Measurements from ENCODE around the gene ISL2.

The ISL2 gene

DNA sequence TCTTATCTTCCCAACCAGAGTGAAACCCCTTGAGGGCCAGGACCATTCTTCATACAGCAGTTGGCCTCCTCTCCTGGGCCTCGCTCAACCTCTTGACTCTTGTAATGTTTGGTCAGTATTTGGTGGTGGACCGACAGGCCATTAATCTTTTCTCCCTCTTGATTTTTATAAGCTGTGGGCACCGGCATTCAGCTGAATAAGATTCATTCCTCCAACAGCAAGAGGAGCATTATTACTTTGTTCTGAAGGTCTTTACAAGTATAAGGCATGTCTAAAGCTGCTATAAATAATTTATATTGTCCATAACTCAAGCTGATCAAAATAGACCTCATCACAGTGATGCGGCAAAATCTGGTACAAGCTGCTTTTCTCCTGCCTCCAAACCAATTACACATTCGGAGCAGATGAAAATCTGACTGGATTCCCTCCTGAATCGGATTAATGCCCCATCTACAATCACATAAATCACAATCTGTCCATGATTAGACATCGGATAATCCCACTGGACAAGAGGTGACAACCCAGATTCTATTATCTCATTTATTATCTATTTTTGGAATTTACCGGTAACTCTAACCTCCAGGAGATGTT is 8.4 kb upstream of the ISL2 start:
- peaks cover 3% of the 10 kb centered on the region for H3K4me1 ChIP-seq (ENCODE audit: insufficient read depth, insufficient read length)
- DNase-seq (ENCODE audit: low read depth, low spot score), result no peak
- no peaks in the 10 kb centered on the region for H3K36me3 ChIP-seq (ENCODE audit: insufficient read depth, insufficient read length, low read length)
- H3K9me3 ChIP-seq (ENCODE audit: insufficient read depth, low read length), result no peaks in the 10 kb centered on the region
- no peak overlapping the region for H3K4me3 ChIP-seq (ENCODE audit: insufficient read length, low read depth)
- no peak overlapping the region for H3K9ac ChIP-seq (ENCODE audit: insufficient read length, low read depth)
- H3K27me3 ChIP-seq (ENCODE audit: insufficient read depth, insufficient read length), result peaks cover 19% of the 10 kb centered on the region
- TF ChIP-seq YY1 (IDR thresholded peaks at IDR 0.05; ENCODE audit: insufficient read depth, insufficient read length), result no peak
- no peak for TF ChIP-seq ZNF274 (IDR thresholded peaks at IDR 0.05; ENCODE audit: low read depth, low read length)
- no peak for TF ChIP-seq SUZ12 (IDR thresholded peaks at IDR 0.05; ENCODE audit: extremely low read depth, insufficient read depth, insufficient read length)

DNA sequence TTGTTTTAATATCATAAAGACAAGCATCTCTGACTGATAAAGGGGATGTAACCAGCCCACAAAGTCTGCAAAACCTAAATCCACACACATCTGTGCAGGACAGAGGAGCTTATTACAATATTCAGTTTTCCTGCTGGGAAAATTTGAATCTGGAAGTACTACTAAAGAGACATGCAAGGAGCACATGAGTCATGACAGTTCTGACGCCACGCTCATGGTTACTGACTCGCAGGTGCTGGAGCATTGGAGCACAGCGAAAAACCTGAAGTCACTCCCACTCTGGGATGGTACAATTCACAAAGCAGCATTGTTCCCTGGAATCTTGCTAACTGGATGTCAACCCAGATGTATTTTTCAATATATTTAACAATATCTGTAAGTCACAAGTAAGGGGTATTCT is 7.6 kb upstream of the ISL2 start:
- no peak overlapping the region for H3K9ac ChIP-seq (ENCODE audit: insufficient read length, low read depth)
- no peak overlapping the region for H3K4me3 ChIP-seq (ENCODE audit: insufficient read length, low read depth)
- TF ChIP-seq ZNF274 (IDR thresholded peaks at IDR 0.05; ENCODE audit: low read depth, low read length) (no peak), SUZ12 (IDR thresholded peaks at IDR 0.05; ENCODE audit: extremely low read depth, insufficient read depth, insufficient read length) (no peak), YY1 (IDR thresholded peaks at IDR 0.05; ENCODE audit: insufficient read depth, insufficient read length) (no peak)
- H3K9me3 ChIP-seq (ENCODE audit: insufficient read depth, low read length), result no peaks in the 10 kb centered on the region
- peaks cover 26% of the 10 kb centered on the region for H3K27me3 ChIP-seq (ENCODE audit: insufficient read depth, insufficient read length)
- no peaks in the 10 kb centered on the region for H3K36me3 ChIP-seq (ENCODE audit: insufficient read depth, insufficient read length, low read length)
- H3K4me1 ChIP-seq (ENCODE audit: insufficient read depth, insufficient read length), result peaks cover 4% of the 10 kb centered on the region
- no peak for DNase-seq (ENCODE audit: low read depth, low spot score)

DNA sequence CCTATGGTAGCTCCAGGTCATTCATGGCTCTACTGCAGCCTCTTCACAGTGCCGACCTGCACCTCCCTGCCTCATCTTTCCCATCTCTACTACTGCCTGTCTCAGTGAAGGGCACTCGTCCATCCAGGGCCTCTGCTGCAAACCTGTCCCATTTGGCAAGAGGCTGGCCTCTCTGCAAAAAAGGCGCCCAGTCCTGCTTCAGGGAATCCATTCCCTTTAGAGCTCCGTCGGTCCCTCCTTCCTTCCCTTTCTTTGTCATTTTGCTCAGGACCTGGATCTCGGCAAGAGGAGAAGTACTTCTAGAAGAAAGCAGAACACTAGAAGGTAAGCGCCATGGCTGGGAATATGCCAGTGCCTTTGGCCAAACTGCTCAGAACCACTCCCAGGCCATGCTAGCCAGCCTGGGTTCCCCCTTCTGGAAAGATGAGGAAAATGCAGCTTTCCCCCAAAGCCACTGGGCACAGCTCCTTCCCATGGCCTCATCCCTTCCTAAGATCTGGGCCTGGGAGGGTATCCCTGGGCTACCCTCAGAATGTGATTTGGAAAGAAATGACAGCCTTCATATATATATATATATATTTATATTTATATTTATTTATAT is 6.4 kb upstream of the ISL2 start:
- no peak overlapping the region for H3K4me3 ChIP-seq (ENCODE audit: insufficient read length, low read depth)
- TF ChIP-seq YY1 (IDR thresholded peaks at IDR 0.05; ENCODE audit: insufficient read depth, insufficient read length), result no peak
- TF ChIP-seq SUZ12 (IDR thresholded peaks at IDR 0.05; ENCODE audit: extremely low read depth, insufficient read depth, insufficient read length), result no peak
- TF ChIP-seq ZNF274 (IDR thresholded peaks at IDR 0.05; ENCODE audit: low read depth, low read length), result no peak
- DNase-seq (ENCODE audit: low read depth, low spot score), result no peak

DNA sequence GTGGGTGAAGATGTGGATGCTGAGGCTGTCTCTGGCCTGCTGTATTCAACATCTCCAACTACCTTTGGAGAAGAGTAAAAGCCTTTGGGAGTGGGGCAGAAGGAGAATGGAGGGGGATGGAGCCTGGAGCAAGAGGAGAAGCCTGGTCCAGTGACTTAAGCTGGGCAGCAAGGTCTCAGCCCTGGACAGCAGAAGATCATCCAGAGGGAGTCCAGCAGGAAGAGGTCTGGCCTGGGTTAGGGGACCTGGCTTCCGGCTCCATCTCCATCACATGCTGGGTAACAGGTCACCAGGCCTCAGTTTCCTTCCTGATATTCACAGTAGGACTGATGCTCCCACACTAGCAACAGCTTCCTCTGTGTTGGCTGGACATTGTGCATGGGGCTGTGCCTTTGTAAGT is 3.8 kb upstream of the ISL2 start:
- Histone ChIP-seq H3K9ac (ENCODE audit: insufficient read length, low read depth) (no peak overlapping the region), H3K36me3 (ENCODE audit: insufficient read depth, insufficient read length, low read length) (no peaks in the 10 kb centered on the region), H3K9me3 (ENCODE audit: insufficient read depth, low read length) (no peaks in the 10 kb centered on the region), H3K27me3 (ENCODE audit: insufficient read depth, insufficient read length) (peaks cover 65% of the 10 kb centered on the region), H3K4me1 (ENCODE audit: insufficient read depth, insufficient read length) (peaks cover 13% of the 10 kb centered on the region), H3K4me3 (ENCODE audit: insufficient read length, low read depth) (no peak overlapping the region)
- TF ChIP-seq ZNF274 (IDR thresholded peaks at IDR 0.05; ENCODE audit: low read depth, low read length) (no peak), YY1 (IDR thresholded peaks at IDR 0.05; ENCODE audit: insufficient read depth, insufficient read length) (no peak), SUZ12 (IDR thresholded peaks at IDR 0.05; ENCODE audit: extremely low read depth, insufficient read depth, insufficient read length) (no peak)
- no peak for DNase-seq (ENCODE audit: low read depth, low spot score)

More for the DNA sequence above, 6.4 kb upstream of the ISL2 start:
- H3K9ac ChIP-seq (ENCODE audit: insufficient read length, low read depth), result no peak overlapping the region
- peaks cover 6% of the 10 kb centered on the region for H3K4me1 ChIP-seq (ENCODE audit: insufficient read depth, insufficient read length)
- H3K9me3 ChIP-seq (ENCODE audit: insufficient read depth, low read length), result no peaks in the 10 kb centered on the region
- H3K36me3 ChIP-seq (ENCODE audit: insufficient read depth, insufficient read length, low read length), result no peaks in the 10 kb centered on the region
- peaks cover 38% of the 10 kb centered on the region for H3K27me3 ChIP-seq (ENCODE audit: insufficient read depth, insufficient read length)

DNA sequence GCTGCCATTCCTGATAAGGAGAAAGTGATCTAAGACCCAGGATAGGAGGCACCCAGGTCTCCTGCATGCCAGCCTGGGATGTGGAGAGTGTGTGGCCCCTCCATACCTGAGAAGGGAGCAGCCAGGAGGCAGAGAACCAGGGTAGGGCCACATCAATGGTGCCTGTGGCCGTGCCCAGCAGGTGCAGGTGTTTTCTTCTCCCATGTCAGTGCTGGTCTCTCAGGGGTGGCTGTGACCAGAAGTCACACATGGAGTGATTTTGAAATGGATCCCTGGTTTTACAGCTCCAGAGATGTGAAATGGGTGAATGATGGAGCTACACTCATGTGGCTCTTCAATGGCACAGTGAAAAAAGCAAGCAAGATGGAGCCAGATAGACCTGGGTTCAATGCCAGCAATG is 3.3 kb upstream of the ISL2 start:
- Histone ChIP-seq H3K4me3 (ENCODE audit: insufficient read length, low read depth) (no peak overlapping the region), H3K27me3 (ENCODE audit: insufficient read depth, insufficient read length) (peaks cover 66% of the 10 kb centered on the region), H3K36me3 (ENCODE audit: insufficient read depth, insufficient read length, low read length) (no peaks in the 10 kb centered on the region)

GRCh38 chr15:76333720-76334437 is 2.7 kb upstream of the ISL2 start:
- H3K9me3 ChIP-seq (ENCODE audit: insufficient read depth, low read length), result no peaks in the 10 kb centered on the region
- H3K27me3 ChIP-seq (ENCODE audit: insufficient read depth, insufficient read length), result peaks cover 70% of the 10 kb centered on the region
- H3K36me3 ChIP-seq (ENCODE audit: insufficient read depth, insufficient read length, low read length), result no peaks in the 10 kb centered on the region
- H3K9ac ChIP-seq (ENCODE audit: insufficient read length, low read depth), result no peak overlapping the region
- TF ChIP-seq YY1 (IDR thresholded peaks at IDR 0.05; ENCODE audit: insufficient read depth, insufficient read length) (no peak), ZNF274 (IDR thresholded peaks at IDR 0.05; ENCODE audit: low read depth, low read length) (no peak), SUZ12 (IDR thresholded peaks at IDR 0.05; ENCODE audit: extremely low read depth, insufficient read depth, insufficient read length) (no peak)
- H3K4me3 ChIP-seq (ENCODE audit: insufficient read length, low read depth), result no peak overlapping the region
- DNase-seq (ENCODE audit: low read depth, low spot score), result no peak
- H3K4me1 ChIP-seq (ENCODE audit: insufficient read depth, insufficient read length), result peaks cover 19% of the 10 kb centered on the region

More for the DNA sequence above, 3.3 kb upstream of the ISL2 start:
- Histone ChIP-seq H3K9me3 (ENCODE audit: insufficient read depth, low read length) (no peaks in the 10 kb centered on the region), H3K4me1 (ENCODE audit: insufficient read depth, insufficient read length) (peaks cover 17% of the 10 kb centered on the region), H3K9ac (ENCODE audit: insufficient read length, low read depth) (no peak overlapping the region)
- TF ChIP-seq SUZ12 (IDR thresholded peaks at IDR 0.05; ENCODE audit: extremely low read depth, insufficient read depth, insufficient read length), result no peak
- no peak for TF ChIP-seq ZNF274 (IDR thresholded peaks at IDR 0.05; ENCODE audit: low read depth, low read length)
- TF ChIP-seq YY1 (IDR thresholded peaks at IDR 0.05; ENCODE audit: insufficient read depth, insufficient read length), result no peak
- DNase-seq (ENCODE audit: low read depth, low spot score), result no peak
